ENCODE measurements around the gene PADI3. TPM values are rescaled to one million over a fixed set of nuclear protein-coding genes. Genes with fewer than 3 reads are reported as not detected.
"Not testable (repeated sequence)": the region's sequence is repeated elsewhere in the genome, so short reads cannot be mapped to it uniquely, and the experiment has no call there.

The PADI3 gene
- total RNA-seq, 4 donors from 2014 or later: not detected

DNA sequence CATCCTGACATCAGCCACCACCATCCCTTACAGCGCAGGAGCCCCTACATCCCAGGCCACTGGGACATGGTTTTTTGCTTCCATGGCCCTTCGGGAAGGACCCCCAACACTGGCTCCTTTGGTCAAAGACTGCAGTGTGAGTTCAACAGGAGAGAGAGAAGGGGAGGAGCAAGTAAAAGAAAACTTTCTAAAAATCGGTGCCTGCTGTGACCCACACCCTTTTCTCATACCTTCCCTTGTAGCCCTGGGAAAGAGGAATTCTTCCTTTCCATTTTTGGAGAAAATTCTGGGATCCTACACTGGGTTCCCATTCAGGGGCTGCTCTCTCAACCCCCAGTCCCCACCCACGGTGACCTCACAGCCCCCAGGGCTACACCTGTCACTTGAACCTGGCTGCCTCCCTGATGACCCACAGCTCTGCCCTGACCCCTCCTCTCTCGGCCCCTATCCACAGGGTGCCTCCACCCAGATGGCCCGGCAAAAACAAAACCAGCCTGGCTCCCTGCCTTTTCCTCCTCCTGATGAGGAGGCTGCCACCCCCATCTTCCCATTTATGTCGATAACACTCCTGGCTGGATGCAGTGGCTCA, 66.7 kb downstream of the PADI3 start:
- DNase-seq (ENCODE audit: extremely low spot score): no peak
- Histone ChIP-seq H3K4me3 (no peak overlapping the region), H3K36me3 (no peaks in the 10 kb centered on the region), H3K4me1 (no peaks in the 10 kb centered on the region), H3K27me3 (peaks cover 0 to 71% (median 0%) of the 10 kb centered on the region in 4 donors), H3K27ac (replicated peaks in 1 of 4) (no peak overlapping the region), H3K9me3 (peaks cover 0 to 10% (median 8%) of the 10 kb centered on the region in 4 donors)
- no peak for TF ChIP-seq POLR2A (IDR thresholded peaks at IDR 0.05; ENCODE audit: low read depth)
- no peak for TF ChIP-seq POLR2AphosphoS5 (IDR thresholded peaks at IDR 0.05)
- TF ChIP-seq, protein P1, sequence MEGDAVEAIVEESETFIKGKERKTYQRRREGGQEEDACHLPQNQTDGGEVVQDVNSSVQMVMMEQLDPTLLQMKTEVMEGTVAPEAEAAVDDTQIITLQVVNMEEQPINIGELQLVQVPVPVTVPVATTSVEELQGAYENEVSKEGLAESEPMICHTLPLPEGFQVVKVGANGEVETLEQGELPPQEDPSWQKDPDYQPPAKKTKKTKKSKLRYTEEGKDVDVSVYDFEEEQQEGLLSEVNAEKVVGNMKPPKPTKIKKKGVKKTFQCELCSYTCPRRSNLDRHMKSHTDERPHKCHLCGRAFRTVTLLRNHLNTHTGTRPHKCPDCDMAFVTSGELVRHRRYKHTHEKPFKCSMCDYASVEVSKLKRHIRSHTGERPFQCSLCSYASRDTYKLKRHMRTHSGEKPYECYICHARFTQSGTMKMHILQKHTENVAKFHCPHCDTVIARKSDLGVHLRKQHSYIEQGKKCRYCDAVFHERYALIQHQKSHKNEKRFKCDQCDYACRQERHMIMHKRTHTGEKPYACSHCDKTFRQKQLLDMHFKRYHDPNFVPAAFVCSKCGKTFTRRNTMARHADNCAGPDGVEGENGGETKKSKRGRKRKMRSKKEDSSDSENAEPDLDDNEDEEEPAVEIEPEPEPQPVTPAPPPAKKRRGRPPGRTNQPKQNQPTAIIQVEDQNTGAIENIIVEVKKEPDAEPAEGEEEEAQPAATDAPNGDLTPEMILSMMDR (IDR thresholded peaks at IDR 0.05): no peak
- 52% methylated on average over 7 of the region's 7 CpGs for WGBS
- intact Hi-C loops (cut with DNase I): no loop called here

DNA sequence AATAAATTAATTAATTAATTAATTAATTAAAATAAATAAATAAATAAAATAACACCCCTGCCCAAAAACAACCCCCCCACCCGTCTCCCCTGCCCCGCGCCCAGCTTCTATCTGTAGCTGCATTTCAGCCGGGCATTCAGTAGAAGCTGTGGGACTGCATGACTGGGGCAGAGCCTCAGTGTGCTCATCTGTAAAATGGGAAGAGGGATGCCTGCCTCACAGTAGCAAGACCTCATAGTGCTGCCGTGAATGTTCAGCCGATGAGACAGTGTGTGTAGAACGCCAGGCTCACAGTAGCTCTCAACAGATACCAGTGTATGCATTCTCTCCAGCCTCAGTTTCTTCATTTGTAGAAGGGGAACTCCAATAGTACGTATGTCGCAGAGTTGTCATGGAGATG, 67.8 kb downstream of the PADI3 start:
- peaks cover 0 to 10% (median 8%) of the 10 kb centered on the region in 4 donors for H3K9me3 ChIP-seq
- DNase-seq (ENCODE audit: extremely low spot score): no peak
- TF ChIP-seq EP300 (IDR thresholded peaks at IDR 0.05) (no peak), POLR2AphosphoS5 (IDR thresholded peaks at IDR 0.05) (no peak), POLR2A (IDR thresholded peaks at IDR 0.05; ENCODE audit: low read depth) (no peak)
- TF ChIP-seq, protein P1 (IDR thresholded peaks at IDR 0.05): no peak
- no peaks in the 10 kb centered on the region for H3K4me1 ChIP-seq
- H3K36me3 ChIP-seq: no peaks in the 10 kb centered on the region
- no peak overlapping the region for H3K4me3 ChIP-seq
- H3K27ac ChIP-seq (replicated peaks in 1 of 4): no peak overlapping the region
- 90% methylated on average over 9 of the region's 9 CpGs for whole genome bisulfite sequencing
- intact Hi-C loops (cut with DNase I): no loop called here
- peaks cover 0 to 61% (median 0%) of the 10 kb centered on the region in 4 donors for H3K27me3 ChIP-seq

DNA sequence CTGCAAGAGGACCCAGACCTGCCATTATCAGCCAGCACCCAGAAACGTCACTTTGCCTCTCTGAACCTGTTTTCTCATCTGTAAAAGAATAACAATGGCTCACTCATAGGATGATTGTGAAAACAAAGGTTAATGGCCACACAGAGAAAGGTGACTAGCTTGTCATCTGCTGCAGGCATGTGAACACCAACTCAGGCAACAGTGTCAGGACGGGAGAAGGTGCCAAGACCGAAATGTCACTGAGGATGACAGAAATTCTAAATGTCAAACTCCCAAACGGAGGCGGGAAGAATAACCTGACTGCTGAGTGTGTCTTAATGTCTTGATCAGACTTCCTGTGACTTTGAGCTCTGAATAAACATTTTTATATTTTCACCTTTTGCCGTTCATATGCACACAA, 69.4 kb downstream of the PADI3 start:
- no peaks in the 10 kb centered on the region for H3K36me3 ChIP-seq

DNA sequence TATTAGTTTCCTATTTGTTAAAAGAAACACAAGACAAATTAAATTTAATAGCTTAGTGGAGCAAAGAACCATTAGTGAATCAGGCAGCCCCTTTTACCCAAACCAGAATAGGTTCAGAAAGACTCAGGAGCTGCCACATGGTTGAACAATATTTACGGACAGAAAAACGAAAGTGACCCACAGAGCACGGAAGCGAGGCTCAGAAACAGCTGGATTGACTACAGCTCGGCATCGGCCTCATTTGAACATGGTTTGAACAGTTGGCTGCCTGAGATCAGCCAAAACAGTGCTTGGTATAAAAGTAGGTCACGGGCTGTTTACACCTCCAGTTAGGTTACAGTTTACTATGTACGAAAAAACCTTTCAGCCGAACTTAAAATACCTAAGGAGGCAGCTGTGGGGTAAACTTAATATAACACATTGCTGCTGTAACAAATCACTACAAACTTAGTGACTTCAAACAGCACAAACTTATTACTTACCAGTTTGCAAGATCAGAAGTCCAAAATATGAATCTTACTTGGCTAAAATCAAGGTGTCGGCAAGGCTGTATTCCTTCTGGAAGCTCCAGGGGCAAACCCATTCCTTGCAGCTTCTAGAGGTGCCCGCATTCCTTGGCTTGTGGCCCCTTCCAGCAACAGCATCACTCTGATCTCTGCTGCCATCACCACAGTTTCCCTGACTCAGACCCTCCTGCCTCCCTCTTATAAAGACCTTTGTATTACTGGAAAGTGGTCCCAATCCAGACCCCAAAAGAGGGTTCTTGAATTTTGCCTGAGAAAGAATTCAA, 70.9 kb downstream of the PADI3 start:
- DNase-seq (ENCODE audit: extremely low spot score): no peak
- H3K4me3 ChIP-seq: no peak overlapping the region
- no peaks in the 10 kb centered on the region for H3K4me1 ChIP-seq
- H3K9me3 ChIP-seq: peaks cover 0 to 10% (median 8%) of the 10 kb centered on the region in 4 donors
- H3K36me3 ChIP-seq: no peaks in the 10 kb centered on the region
- WGBS: 87% methylated on average over 11 of the region's 11 CpGs
- no peak overlapping the region for H3K27ac ChIP-seq (replicated peaks in 1 of 4)
- TF ChIP-seq, protein P1 (IDR thresholded peaks at IDR 0.05): no peak
- TF ChIP-seq POLR2AphosphoS5 (IDR thresholded peaks at IDR 0.05) (no peak), EP300 (IDR thresholded peaks at IDR 0.05) (no peak), POLR2A (IDR thresholded peaks at IDR 0.05; ENCODE audit: low read depth) (no peak)
- intact Hi-C loops (cut with DNase I): no loop called here
- peaks cover 0 to 37% (median 0%) of the 10 kb centered on the region in 4 donors for H3K27me3 ChIP-seq

More for the DNA sequence above, 69.4 kb downstream of the PADI3 start:
- Histone ChIP-seq H3K9me3 (peaks cover 0 to 10% (median 8%) of the 10 kb centered on the region in 4 donors), H3K4me1 (no peaks in the 10 kb centered on the region), H3K27ac (replicated peaks in 1 of 4) (no peak overlapping the region), H3K27me3 (peaks cover 0 to 50% (median 0%) of the 10 kb centered on the region in 4 donors), H3K4me3 (no peak overlapping the region)
- WGBS: 52% methylated on average over 6 of the region's 6 CpGs
- intact Hi-C loops (cut with DNase I): no loop called here
- TF ChIP-seq POLR2AphosphoS5 (IDR thresholded peaks at IDR 0.05) (no peak), EP300 (IDR thresholded peaks at IDR 0.05) (no peak), POLR2A (IDR thresholded peaks at IDR 0.05; ENCODE audit: low read depth) (no peak)
- TF ChIP-seq, protein P1 (IDR thresholded peaks at IDR 0.05): no peak
- no peak for DNase-seq (ENCODE audit: extremely low spot score)

DNA sequence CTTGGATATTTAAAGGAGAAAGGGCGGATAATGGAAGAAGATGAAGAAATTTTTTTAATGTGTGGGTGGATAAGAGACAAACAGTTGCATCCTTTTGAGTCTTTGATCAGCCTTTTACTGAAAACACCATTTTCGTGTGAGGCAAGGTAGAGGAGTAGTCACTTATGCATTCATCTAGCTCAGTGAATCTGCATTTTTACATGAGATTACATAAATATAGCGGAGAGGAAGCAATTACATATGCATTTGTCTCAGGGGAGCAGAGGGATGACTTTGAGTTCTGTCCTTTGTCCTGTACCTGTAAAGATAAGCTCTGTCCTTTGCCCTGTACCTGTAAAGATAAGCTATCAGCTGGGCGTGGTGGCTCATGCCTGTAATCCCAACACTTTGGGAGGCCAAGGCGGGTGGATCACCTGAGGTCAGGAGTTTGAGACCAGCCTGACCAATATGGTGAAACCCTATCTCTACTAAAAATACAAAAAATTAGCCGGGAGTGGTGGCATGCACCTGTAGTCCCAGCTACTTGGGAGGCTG, 73.0 kb downstream of the PADI3 start:
- H3K27ac ChIP-seq (replicated peaks in 1 of 4); intact Hi-C loops (cut with DNase I): not testable (repeated sequence)

More for the DNA sequence above, 73.0 kb downstream of the PADI3 start:
- 78% methylated on average over 6 of the region's 6 CpGs for WGBS
- Histone ChIP-seq H3K9me3 (peaks cover 0 to 10% (median 8%) of the 10 kb centered on the region in 4 donors), H3K27me3 (peaks cover 0 to 21% (median 0%) of the 10 kb centered on the region in 4 donors)
- not testable (repeated sequence) for H3K4me3 ChIP-seq; DNase-seq (ENCODE audit: extremely low spot score); H3K36me3 ChIP-seq; H3K4me1 ChIP-seq
